ENCODE results near the gene TRMT112.

DNA sequence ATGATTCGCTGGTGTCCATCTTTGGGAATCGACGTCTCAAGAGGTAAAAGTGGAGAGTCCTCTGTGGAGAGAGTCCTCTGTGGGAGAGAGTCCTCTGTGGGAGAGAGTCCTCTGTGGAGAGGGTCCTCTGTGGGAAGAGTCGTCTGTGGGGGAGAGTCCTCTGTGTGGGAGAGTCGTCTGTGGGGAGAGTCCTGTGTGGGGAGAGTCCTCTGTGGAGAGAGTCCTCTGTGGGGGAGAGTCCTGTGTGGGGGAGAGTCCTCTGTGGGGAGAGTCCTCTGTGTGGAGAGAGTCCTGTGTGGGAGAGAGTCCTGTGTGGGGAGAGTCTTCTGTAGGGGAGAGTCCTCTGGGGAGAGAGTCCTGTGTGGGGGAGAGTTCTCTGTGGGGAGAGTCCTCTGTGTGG, 3.7 kb upstream of the TRMT112 start:
- TF ChIP-seq POLR2A (IDR thresholded peaks at IDR 0.05; ENCODE audit: low read depth, low read length) (no peak), POLR2AphosphoS5 (IDR thresholded peaks at IDR 0.05; ENCODE audit: low read length) (no peak), CREB1 (IDR thresholded peaks at IDR 0.05; ENCODE audit: low read depth) (no peak), STAT1 (conservative IDR thresholded peaks at IDR 0.05) (no peak), SIX5 (IDR thresholded peaks at IDR 0.05; ENCODE audit: low read depth, low read length, severe bottlenecking) (no peak), BRCA1 (IDR thresholded peaks at IDR 0.05; ENCODE audit: low read depth, low read length) (no peak), KAT2A (conservative IDR thresholded peaks at IDR 0.05; ENCODE audit: control insufficient read depth, low read depth, low read length) (no peak), CHD4 (IDR thresholded peaks at IDR 0.05) (no peak)
- TF ChIP-seq, protein P1, sequence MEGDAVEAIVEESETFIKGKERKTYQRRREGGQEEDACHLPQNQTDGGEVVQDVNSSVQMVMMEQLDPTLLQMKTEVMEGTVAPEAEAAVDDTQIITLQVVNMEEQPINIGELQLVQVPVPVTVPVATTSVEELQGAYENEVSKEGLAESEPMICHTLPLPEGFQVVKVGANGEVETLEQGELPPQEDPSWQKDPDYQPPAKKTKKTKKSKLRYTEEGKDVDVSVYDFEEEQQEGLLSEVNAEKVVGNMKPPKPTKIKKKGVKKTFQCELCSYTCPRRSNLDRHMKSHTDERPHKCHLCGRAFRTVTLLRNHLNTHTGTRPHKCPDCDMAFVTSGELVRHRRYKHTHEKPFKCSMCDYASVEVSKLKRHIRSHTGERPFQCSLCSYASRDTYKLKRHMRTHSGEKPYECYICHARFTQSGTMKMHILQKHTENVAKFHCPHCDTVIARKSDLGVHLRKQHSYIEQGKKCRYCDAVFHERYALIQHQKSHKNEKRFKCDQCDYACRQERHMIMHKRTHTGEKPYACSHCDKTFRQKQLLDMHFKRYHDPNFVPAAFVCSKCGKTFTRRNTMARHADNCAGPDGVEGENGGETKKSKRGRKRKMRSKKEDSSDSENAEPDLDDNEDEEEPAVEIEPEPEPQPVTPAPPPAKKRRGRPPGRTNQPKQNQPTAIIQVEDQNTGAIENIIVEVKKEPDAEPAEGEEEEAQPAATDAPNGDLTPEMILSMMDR (IDR thresholded peaks at IDR 0.05 in 2 of 3, conservative IDR thresholded peaks at IDR 0.05 in 1 of 3; ENCODE audit: control insufficient read depth in 2 of 3, extremely low read depth in 1 of 3, insufficient read depth in 1 of 3, low read depth in 3 of 3, low read length in 3 of 3) = no peak
- TF ChIP-seq, protein P2, sequence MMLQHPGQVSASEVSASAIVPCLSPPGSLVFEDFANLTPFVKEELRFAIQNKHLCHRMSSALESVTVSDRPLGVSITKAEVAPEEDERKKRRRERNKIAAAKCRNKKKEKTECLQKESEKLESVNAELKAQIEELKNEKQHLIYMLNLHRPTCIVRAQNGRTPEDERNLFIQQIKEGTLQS (IDR thresholded peaks at IDR 0.05; ENCODE audit: borderline replicate concordance, extremely low read depth, low read depth, low read length) = no peak

All from GM12878 (cell line).